GM12872 (cell line): ENCODE measurements around the gene POC1A.

Experiments used
- TF ChIP-seq, protein P1 (sequence below): IDR thresholded peaks from 3 replicates; pipeline ENCODE4 v1.5.1; 2011; ENCODE audit warnings: low read depth, mild to moderate bottlenecking, low read length, moderate library complexity; ENCODE audit not compliant: insufficient read depth

Gene POC1A

DNA sequence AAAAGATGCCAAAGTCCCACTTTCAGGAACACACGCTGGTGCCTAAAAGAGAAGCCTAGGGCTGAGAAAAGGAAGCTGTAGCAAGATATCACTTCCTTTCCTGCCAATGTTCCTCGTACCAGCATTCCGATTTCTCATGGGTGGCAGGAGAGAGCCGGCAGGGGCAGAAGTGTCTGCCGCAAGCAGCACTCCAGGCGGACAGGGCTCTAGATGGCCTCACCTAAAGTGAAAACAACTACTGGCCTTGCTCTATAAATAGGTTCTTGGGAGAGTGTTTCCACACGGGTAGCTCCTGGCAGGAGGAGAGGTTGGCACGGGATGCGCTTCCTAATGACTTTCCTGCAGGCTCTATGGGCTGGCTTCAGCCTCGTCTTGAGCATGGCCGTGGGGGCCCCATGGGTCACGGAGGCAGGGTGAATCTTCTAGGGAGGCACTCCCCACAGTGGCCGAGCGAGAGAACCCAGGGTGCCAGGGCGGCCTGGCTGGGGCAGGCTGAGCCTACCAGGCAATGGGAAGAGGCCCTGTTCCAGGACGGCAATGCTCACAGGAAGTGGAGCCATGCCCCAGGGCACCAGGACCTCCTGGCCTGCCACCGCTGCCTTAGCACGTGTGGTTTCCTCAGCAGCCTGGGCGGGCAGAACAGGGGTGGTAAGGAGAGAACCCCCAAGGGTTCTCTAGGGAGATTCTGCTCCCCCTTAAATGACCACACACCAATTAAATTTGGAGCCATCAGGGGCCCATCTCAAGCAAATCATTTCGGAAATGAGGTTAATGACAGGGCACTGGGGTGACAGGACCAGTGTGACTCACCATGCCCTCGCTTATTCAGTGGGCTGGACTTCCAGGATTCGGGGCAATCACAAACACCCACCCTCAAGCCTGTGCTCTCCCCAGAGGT is 83.2 kb downstream of the POC1A start:
- TF ChIP-seq, protein P1, sequence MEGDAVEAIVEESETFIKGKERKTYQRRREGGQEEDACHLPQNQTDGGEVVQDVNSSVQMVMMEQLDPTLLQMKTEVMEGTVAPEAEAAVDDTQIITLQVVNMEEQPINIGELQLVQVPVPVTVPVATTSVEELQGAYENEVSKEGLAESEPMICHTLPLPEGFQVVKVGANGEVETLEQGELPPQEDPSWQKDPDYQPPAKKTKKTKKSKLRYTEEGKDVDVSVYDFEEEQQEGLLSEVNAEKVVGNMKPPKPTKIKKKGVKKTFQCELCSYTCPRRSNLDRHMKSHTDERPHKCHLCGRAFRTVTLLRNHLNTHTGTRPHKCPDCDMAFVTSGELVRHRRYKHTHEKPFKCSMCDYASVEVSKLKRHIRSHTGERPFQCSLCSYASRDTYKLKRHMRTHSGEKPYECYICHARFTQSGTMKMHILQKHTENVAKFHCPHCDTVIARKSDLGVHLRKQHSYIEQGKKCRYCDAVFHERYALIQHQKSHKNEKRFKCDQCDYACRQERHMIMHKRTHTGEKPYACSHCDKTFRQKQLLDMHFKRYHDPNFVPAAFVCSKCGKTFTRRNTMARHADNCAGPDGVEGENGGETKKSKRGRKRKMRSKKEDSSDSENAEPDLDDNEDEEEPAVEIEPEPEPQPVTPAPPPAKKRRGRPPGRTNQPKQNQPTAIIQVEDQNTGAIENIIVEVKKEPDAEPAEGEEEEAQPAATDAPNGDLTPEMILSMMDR, result no peak

DNA sequence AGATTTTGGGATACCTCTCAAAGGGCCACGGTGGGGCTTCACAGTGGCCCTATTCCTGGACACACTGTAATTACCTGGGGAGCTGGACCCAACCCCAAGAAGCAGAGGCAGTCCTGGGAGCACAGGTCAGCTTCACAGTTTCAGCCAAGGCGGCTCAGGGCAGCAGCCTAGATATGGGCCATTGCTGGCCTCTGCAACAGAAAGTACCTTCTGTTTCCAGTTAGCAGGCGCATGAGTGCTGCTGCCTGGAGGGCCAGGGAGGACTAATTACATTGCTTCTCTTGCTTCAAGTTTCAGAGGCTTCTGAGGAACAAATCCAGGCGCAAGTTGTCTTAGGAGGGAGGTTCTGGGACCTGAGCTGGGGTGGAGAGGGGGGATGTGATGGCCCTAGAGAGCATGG is 84.4 kb downstream of the POC1A start:
- TF ChIP-seq, protein P1, result no peak

DNA sequence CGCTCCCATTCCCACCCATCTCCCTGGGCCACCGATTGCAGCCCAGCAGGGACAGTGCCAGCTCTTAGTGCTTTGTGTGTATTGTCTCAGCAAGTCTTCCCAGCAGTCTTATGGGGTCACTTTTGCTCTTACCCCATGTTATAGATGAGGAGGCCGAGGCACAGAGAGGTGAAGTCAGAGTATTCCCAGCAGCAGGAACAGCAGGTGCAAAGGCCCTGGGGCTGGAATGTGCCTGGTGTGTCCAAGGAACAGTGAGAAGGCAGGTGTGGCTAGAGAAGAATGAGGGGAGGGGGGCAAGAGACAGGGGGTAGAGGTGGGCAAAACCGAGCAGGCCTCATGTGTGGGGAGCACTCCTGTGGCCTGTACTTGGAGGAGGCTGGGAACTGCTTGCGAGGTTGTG is 85.1 kb downstream of the POC1A start:
- TF ChIP-seq, protein P1, result no peak

DNA sequence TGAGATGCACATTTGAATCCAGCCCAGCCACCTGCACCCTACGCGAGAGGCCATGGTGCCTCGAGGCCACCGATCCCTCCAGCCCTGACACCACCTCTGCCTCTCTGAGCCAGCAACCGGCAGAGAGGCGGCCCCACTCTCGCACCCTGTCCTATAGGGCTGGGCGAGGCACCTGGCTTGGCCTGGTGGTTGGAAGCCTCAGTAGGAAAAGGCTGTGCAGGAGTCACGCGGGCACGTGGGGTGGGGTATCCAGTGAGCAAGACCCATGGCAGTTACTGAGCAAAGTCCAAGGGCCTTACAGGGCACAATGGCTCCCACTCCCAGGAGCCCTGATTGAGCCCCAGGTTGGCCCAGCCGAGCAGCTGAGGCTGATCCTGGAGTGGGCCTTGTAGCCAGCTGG is 85.5 kb downstream of the POC1A start:
- TF ChIP-seq, protein P1, result no peak

DNA sequence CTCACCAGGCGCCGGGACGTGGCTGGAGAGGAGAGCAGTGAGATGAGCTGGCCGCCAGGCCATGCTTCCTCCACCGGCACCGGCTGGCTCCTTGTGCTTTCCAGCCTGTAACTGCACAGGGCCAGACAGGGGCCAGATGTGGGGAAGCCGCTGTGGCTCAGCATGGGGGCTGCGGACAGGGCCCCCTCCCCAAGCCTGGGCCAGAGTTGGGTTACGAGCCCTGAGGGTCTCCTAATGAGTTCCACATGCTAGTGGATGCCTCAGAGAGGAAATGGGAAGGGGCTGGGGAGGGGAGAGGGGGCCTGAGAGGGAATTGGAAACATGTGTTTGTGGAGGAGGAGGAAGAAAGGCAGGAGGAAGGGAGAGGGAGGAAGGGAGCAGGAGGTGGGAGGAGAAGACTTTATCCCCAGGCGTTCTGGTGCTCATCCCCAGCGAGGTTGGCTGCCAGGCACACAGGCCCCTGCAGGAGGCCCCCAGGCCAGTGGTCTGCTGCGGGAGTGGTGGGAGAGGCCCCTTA is 86.1 kb downstream of the POC1A start:
- TF ChIP-seq, protein P1, result no peak

DNA sequence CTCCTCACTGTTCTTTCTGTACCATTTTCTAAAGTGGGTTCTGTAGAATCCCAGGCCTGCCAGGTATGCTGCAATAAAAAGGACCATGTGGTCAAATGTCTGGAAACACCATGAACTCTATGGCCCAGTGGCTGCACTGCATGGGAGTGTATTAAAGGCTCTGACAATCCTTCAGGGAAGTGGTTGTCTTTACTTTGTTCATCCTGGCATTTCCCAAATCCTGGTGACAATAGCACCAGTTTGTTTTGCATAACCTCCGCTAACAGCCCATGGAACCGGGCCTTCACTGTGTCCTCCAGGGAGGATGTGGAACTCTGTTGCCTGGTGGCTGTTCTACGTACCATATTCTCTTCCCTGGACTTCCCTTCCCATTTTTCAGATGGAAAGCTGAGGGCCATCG is 86.7 kb downstream of the POC1A start:
- TF ChIP-seq, protein P1, result no peak

DNA sequence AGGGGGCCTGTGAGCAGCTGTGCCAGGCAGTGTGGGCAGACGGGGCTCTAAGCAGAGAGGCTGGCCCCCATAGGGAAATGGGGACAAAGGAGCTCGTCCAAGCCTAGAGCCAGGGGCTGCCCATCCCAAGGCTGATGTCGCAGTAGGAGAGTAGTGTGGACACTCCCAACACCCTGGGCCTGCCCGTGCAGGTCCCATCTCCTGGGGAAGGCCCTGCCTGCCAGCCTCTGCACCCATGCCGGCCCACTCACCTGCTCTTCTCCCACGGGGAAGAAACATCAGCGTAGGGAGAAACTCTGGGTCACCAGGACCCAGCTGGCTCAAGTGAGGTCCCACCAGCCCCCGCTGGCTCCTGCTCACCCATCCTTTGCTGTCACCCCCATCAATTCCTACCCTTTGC is 87.2 kb downstream of the POC1A start:
- TF ChIP-seq, protein P1, result no peak
